Adrenal gland (tissue), 12 donors: ENCODE data around the gene PROK1. TPM values are rescaled to one million over a fixed set of nuclear protein-coding genes. Genes with fewer than 3 reads are reported as not detected.

Experiments used
- DNase-seq, 7 donors: peaks; one replicate each; pipeline ENCODE4 v3.0.0-alpha.2; 2019 to 2020
- H3K27ac ChIP-seq, 5 donors: fragments of 200-600 bp; sonication (generic) in 4 of 5; 1 replicate in 3 of 5; 2 replicates in 2 of 5; pipeline versions ENCODE4 v1.5.1 to v1.8.0; 2016 to 2020; ENCODE audit warnings: mild to moderate bottlenecking in 1 of 5
- H3K27me3 ChIP-seq: fragments of 200-600 bp; 2 replicates; pipeline ENCODE4 v1.8.0; 2021
- H3K36me3 ChIP-seq, 2 donors: fragments of 200-600 bp; replicated peaks in 1 of 2; 1 replicate in 1 of 2; 2 replicates in 1 of 2; pipeline versions ENCODE4 v1.5.1 to v1.8.0; 2018 to 2022
- H3K4me1 ChIP-seq, 2 donors: fragments of 200-600 bp; replicated peaks in 1 of 2; 1 replicate in 1 of 2; 2 replicates in 1 of 2; pipeline versions ENCODE4 v1.5.1 to v1.8.0; 2018 to 2021
- H3K4me3 ChIP-seq, 4 donors: fragments of 200-600 bp; sonication (generic) in 3 of 4; one replicate each; pipeline ENCODE4 v1.5.1; 2016 to 2018
- H3K9me3 ChIP-seq, 3 donors: fragments of 200-600 bp; sonication (generic) in 1 of 3; replicated peaks in 1 of 3; 1 replicate in 2 of 3; 2 replicates in 1 of 3; pipeline versions ENCODE4 v1.5.1 to v1.8.0; 2016 to 2021
- CTCF ChIP-seq, 6 experiments: fragments of 450-650 bp in 4 of 6; fragments of 200-600 bp in 2 of 6; sonication (generic) in 1 of 6; IDR thresholded peaks; 1 replicate in 5 of 6; 2 replicates in 1 of 6; pipeline versions ENCODE4 v1.5.1 to v1.8.0; 2016 to 2021; ENCODE audit warnings: antibody characterized with exemption in 6 of 6, mild to moderate bottlenecking in 2 of 6, moderate library complexity in 1 of 6
- POLR2A ChIP-seq, 2 donors: fragments of 450-650 bp; IDR thresholded peaks; one replicate each; pipeline ENCODE4 v1.6.1; 2017; ENCODE audit warnings: antibody characterized with exemption in 2 of 2, mild to moderate bottlenecking in 2 of 2, moderate library complexity in 1 of 2
- WGBS, 4 donors: extraction: QIAGEN DNeasy Blood & Tissue Kit in 2 of 4; methylation state at CpG; one replicate each; pipeline versions ENCODE4 v1.1.5 to v1.1.7; 2013 to 2017; 5-methylcytosine and 5-hydroxymethylcytosine counted together
- intact Hi-C, 2 donors: fragments of 100-400 bp; cut with DNase I; formaldehyde crosslinking; loops; one replicate each; pipeline versions ENCODE4 v1.14.1 to v1.15.0; 2022 to 2023
- polyA plus RNA-seq, 3 donors: library from polyadenylated mRNA; stranded (reverse); fragments of 200-250 nt in 2 of 3; fragments of 350-450 nt in 1 of 3; fragmentation: Illumina TruSeq in 1 of 3; extraction: RNeasy Lipid Tissue Mini Kit (QIAGEN cat#74804) in 1 of 3; gene quantifications; one replicate each; pipeline ENCODE4 v1.2.3, GENCODE V29; 2013 to 2014
- total RNA-seq, 9 donors: library from RNA; depleted of rRNA in 4 of 9; stranded (reverse); fragments of >200 nt in 4 of 9; fragments of 120-200 nt in 1 of 9; fragmentation: NEBNext Ultra II Directional in 1 of 9; extraction: Animal tissue kit (Norgen Biotek cat#: 25700) in 1 of 9; gene quantifications; one replicate each; pipeline versions ENCODE4 v1.1.0 to v1.2.4, GENCODE V29; 2013 to 2023
- donor health status: healthy with polysubstance abuse.
- donor health status: Bipolar disorder and iron deficiency.
- donor health status: DM: yes; HTN: yes; CAD: no.
- donor health status: DM: no; HTN: no; CAD: no.
- donor health status: DM: no; HTN: no; CAD: no.
- donor health status: DM: yes; HTN: yes; CAD: no.

The PROK1 gene
- total and polyA plus RNA-seq, 12 donors: 0.76 to 12.9 (median 5.0) TPM; not detected in 1

- H3K36me3 ChIP-seq: no peaks in the 10 kb centered on the region
- H3K27me3 ChIP-seq: no peaks in the 10 kb centered on the region
- H3K4me3 ChIP-seq: no peak overlapping the region
- no peaks in the 10 kb centered on the region for H3K9me3 ChIP-seq
- no peak overlapping the region for H3K27ac ChIP-seq
- intact Hi-C loops: no loop called here
- H3K4me1 ChIP-seq: peaks cover 12 to 13% of the 10 kb centered on the region in 2 donors
- 55 to 67% (median 64%) methylated on average over 3 of the region's 3 CpGs for WGBS, 4 donors
- DNase-seq: no peak
- TF ChIP-seq POLR2A (IDR thresholded peaks at IDR 0.05) (no peak), CTCF (IDR thresholded peaks at IDR 0.05) (no peak)
Observed at GRCh38 chr1:110488867-110489266, 37.9 kb downstream of the PROK1 start.

- H3K27ac ChIP-seq: no peak overlapping the region
- intact Hi-C loops: no loop called here
- no peak overlapping the region for H3K4me3 ChIP-seq
- 88 to 96% (median 91%) methylated on average over 12 to 15 of the region's 15 CpGs for WGBS, 4 donors
- H3K36me3 ChIP-seq: no peaks in the 10 kb centered on the region
- H3K27me3 ChIP-seq: no peaks in the 10 kb centered on the region
- H3K4me1 ChIP-seq: peaks cover 12 to 13% of the 10 kb centered on the region in 2 donors
- no peak for TF ChIP-seq POLR2A (IDR thresholded peaks at IDR 0.05)
- TF ChIP-seq CTCF (IDR thresholded peaks at IDR 0.05): no peak
- no peak for DNase-seq
- H3K9me3 ChIP-seq: no peaks in the 10 kb centered on the region
Observed at GRCh38 chr1:110489406-110489805, 38.5 kb downstream of the PROK1 start.

- no peaks in the 10 kb centered on the region for H3K9me3 ChIP-seq
- intact Hi-C loops: loop anchor here (10.0 kb wide), 2 partner anchors 75 to 285 kb away; no protein-coding TSS in a partner anchor
- no peaks in the 10 kb centered on the region for H3K36me3 ChIP-seq
- WGBS, 4 donors: 79 to 95% (median 88%) methylated on average over 5 to 14 of the region's 14 CpGs
- TF ChIP-seq POLR2A (IDR thresholded peaks at IDR 0.05) (no peak), CTCF (IDR thresholded peaks at IDR 0.05) (no peak)
- no peak overlapping the region for H3K27ac ChIP-seq
- no peaks in the 10 kb centered on the region for H3K27me3 ChIP-seq
- H3K4me3 ChIP-seq: no peak overlapping the region
- DNase-seq: no peak
- H3K4me1 ChIP-seq: peaks cover 12 to 13% of the 10 kb centered on the region in 2 donors
Observed at GRCh38 chr1:110489973-110490542, 39.1 kb downstream of the PROK1 start.

- Histone ChIP-seq H3K9me3 (no peaks in the 10 kb centered on the region), H3K4me1 (peaks cover 12 to 13% of the 10 kb centered on the region in 2 donors), H3K27ac (no peak overlapping the region), H3K27me3 (no peaks in the 10 kb centered on the region), H3K4me3 (no peak overlapping the region), H3K36me3 (no peaks in the 10 kb centered on the region)
- DNase-seq: no peak
- intact Hi-C loops: loop anchor here (10.0 kb wide), 2 partner anchors 76 to 286 kb away; no protein-coding TSS in a partner anchor
- WGBS, 4 donors: 71 to 77% (median 74%) methylated on average over 9 to 11 of the region's 11 CpGs
- no peak for TF ChIP-seq POLR2A (IDR thresholded peaks at IDR 0.05)
- TF ChIP-seq CTCF (IDR thresholded peaks at IDR 0.05): no peak
Observed at GRCh38 chr1:110490791-110491451, 40.0 kb downstream of the PROK1 start.
